SKM-1 treated with dmso at 0.1 percent for 144 hours (cell line): ENCODE results near the gene SGMS1.
A peak's percentile ranks its signal among the peaks of the same experiment; 100 is the strongest.

Experiments
- DNase-seq: peaks from one replicate; lab custom pipeline; 2025; ENCODE audit not compliant: unreplicated experiment; lab: John Stamatoyannopoulos, UW

The SGMS1 gene

GRCh38 chr10:50349554-50349953, 274.2 kb downstream of the SGMS1 start:
- DNase-seq = no peak

GRCh38 chr10:50347394-50347802, 276.4 kb downstream of the SGMS1 start:
- no peak for DNase-seq

- DNase-seq = no peak
These were observed 276.8 kb downstream of the SGMS1 start for GRCh38 chr10:50346942-50347341.

GRCh38 chr10:50345545-50345944, 278.2 kb downstream of the SGMS1 start:
- no peak for DNase-seq

- no peak for DNase-seq
These were observed 279.9 kb downstream of the SGMS1 start for GRCh38 chr10:50343702-50344331.

- DNase-seq = no peak
These were observed 281.8 kb downstream of the SGMS1 start for GRCh38 chr10:50341987-50342386.

DNA sequence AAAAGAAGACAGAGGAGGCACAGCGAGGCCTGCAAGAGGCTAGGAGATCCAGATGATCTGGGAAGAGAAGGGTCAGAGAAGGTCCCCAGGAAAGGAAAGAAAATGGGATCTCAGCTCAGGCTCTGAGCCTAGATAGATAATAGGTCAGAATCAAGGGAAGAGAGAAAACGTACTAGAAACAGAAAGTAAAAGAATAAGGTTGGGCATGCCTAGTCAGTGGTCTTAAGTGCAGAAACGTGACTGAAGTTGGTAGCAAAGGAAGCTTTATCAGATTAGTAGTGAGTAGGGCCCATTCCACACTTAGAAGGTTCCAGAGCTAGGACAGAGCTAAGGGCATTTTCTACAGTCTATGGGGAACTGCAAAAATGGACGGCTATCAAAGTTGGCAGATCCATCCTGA, 287.6 kb downstream of the SGMS1 start:
- DNase-seq = no peak

GRCh38 chr10:50335397-50335796, 288.4 kb downstream of the SGMS1 start:
- no peak for DNase-seq

DNA sequence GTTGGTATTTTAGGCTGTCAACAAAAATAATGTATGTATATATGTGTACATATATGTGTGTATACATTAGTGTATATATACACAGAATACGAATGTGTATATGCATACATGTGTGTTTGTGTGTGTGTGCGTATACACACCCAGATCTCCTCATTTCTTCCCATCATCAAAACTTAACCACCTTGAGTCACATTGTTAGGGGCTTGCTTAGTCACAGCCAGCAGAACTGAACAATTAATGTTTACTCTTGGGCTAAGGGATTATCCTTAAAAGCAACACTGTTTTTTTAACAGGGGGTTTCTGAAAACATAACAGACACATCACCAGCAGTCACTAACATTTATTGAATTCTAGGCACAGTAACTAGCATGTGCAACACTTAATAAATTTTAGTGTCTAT, 289.5 kb downstream of the SGMS1 start:
- DNase-seq = no peak

DNA sequence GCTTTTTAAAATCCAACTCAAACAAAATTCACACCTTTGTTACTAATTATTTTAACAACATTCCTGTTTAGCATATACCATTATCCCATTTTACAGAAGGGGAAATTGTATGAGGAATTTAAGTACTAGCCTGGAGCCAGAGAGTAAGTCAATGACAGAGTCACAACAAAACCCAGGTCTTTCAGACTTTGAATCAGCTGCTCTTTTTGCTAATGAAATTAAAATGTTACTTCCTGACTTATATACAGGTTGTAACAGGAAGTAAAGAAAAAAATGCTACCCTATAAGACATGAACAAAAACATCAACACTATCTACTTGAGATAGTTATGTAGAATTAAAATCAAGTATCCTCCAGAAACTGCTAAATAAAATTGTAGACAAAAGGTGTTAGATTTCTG, 289.9 kb downstream of the SGMS1 start:
- DNase-seq = no peak

GRCh38 chr10:50332108-50332842, 291.5 kb downstream of the SGMS1 start:
- DNase-seq = no peak

- no peak for DNase-seq
These were observed 292.3 kb downstream of the SGMS1 start for GRCh38 chr10:50331486-50331885.

- no peak for DNase-seq
These were observed 296.7 kb downstream of the SGMS1 start for GRCh38 chr10:50326757-50327701.

DNA sequence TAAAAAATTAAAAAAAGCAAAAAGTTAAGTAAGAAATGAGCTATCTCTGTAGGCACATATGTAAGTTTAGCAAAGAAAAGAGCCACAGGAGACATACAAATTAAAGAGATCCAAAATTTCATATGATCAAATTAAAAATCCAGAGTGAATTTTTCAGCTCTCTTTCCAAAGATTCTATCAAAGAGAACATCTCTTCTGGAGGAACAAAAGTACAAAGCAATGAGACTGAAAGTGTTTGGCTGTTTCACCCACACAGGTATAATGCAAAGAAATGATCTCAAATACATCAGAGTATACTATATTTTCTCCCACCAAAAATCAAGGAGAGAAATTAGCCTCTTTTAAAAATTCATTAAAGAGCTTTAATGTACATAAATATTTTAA, 297.6 kb downstream of the SGMS1 start:
- no peak for DNase-seq

GRCh38 chr10:50325449-50326171, 298.1 kb downstream of the SGMS1 start:
- DNase-seq = peak; percentile 8

DNA sequence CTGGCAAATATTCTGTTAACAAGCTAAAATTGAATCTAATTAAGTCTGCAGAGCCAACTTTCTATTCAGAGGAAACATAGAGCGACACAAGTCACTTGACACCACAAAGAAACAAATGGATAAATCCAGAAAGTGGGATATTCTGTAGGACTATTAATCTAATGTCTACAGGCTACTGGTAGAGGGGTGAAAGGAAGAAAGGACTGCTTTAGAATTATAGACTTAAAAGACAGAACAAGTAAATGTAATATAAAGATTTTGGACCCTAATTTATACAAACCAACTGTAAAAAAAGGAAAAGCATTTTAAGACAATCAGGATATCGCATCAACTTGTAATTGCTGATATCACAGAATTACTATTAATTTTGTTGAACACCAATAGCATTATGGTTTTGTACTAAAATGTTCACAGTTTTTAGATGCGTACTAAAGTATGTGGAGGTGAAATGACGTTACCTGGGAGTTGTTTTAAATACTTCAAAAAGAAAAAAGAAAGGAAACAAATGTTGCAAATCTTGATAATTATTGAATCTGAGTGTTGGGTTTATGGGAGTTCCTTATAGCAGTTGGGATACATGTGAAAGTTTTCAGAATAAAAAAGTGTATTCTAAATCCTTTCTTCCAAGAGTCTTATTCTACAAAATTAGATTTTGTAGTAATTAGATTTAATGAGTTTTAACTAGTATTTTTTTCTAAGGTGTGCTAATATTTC, 298.9 kb downstream of the SGMS1 start:
- DNase-seq = no peak

GRCh38 chr10:50324046-50324445, 299.7 kb downstream of the SGMS1 start:
- DNase-seq = no peak

DNA sequence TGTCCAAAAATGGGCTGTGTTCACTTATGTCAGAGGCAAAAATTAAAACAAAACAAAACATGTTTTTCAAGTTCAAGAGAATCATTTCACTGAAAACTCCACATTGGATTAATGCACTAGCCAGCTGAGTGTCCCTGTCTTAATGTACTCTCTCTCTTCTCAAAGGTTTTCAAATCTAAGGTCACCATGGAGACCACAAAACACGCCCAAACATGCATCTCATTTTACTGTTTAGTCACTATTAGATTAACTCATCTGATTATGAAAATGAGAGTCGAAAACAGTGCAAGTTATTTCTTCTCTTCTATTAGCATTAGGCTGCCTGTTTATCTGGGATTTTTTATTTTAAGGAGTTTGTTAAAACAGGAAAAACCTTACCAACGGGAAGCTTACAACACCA, 301.7 kb downstream of the SGMS1 start:
- DNase-seq = no peak

- DNase-seq = no peak
These were observed 305.6 kb downstream of the SGMS1 start for GRCh38 chr10:50318129-50318528.
